Myometrial cell (primary cell): ENCODE data around the gene COA1. TPM values are rescaled to one million over a fixed set of nuclear protein-coding genes. Genes with fewer than 3 reads are reported as not detected.

Experiments
- total RNA-seq: library from RNA; depleted of rRNA; stranded (reverse); fragments of >200 nt; gene quantifications from 2 replicates; pipeline ENCODE4 v1.2.3, GENCODE V29; 2015

The COA1 gene, protein sequence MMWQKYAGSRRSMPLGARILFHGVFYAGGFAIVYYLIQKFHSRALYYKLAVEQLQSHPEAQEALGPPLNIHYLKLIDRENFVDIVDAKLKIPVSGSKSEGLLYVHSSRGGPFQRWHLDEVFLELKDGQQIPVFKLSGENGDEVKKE
- total RNA-seq: 46.1 and 51.4 TPM in 2 replicates

DNA sequence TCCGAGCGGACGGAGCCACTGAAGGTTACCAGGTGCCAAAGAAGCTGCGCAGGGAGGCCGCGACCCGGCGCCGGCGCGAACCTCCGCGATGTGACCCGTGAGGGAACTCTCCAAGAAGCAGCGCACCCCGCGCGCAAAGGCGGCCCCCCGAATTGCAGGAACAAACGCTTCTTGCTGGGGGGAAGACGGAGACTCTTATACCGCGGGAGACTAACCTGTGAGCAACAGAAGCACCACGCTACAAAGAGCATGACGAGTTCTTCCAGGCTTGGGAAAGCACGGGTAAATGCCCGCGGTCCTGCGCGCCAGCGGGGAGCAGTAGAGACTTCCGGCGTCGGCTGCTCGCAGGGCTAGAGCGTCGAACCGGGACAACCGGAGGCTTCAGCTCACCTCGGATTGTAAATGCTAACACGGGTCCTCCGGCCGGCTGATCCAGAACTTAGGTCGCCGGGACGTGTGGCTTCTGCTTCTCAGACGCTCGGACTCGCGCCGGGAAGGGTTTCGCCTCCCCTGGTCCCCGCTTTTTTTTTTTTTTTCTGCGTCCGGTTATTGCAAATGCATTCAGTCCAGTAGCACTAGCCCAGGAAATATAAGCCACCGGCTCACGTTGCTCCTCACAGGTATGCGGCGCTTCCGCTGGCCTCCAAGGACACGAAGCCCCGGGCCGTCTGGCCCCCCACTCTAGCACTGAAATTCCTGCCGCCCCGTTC lies at the start of gene COA1:
COA1 (minus strand) TSS at position 310 of the 710 bp plus-strand sequence. CDS start 80,909 bp downstream, outside the sequence.

DNA sequence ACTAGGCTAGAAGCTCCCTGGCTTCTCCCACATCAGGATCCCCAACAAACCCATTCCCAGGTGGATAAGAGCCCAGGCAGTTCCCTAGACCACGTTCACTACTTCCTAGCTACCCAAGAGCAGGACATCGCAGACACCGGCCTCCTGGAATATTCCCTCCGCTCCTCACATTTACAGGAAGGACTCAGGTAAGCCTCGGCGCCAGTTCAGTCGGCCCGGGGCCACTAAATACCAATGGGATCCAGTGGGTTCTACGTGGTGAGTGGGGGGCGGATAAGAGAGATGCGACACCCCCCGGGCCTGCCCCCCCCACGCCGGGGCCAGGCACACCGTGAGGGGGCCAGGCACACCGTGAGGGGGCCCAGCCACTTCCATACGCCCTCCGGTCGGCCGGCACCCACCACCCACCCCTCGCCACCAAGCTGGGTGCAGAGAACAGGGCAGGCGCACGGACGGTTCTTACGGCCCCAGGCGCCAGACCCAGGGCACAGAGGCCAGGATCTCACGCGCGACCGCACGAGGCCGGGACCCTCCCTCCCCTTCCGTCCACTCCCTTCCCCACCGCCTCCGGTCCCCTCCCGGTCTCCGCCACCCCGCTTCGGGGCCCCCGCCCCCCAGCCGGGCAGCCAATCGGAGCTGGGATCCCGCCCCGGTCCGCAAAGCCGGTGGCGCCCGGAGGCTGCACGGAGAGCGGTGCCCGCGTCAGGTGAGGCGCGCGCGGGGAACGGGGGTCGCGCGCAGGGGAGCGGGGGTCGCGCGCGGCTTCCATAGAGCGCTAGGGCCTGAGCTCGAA lies 28.9 kb upstream of the COA1 start, which contains the start of gene BLVRA:
BLVRA (plus strand) TSS at position 652 of the 793 bp plus-strand sequence. CDS start 12,479 bp downstream, outside the sequence.

Other genes with a start within 250 kb of the COA1 start
- 60.5 and 70.4 TPM in 2 replicates for gene STK17A, start 146.4 kb downstream of the COA1 start, total RNA-seq
- 93.4 and 113 TPM in 2 replicates for gene BLVRA, start 29.2 kb upstream of the COA1 start, total RNA-seq
- 155 and 184 TPM in 2 replicates for gene MRPS24, start 140.0 kb upstream of the COA1 start, total RNA-seq
- 19.3 and 22.7 TPM in 2 replicates for gene URGCP, start 177.1 kb upstream of the COA1 start, total RNA-seq
- 6.1 and 10.1 TPM in 2 replicates for gene UBE2D4, start 196.9 kb upstream of the COA1 start, total RNA-seq